ENCODE data around the gene GBA3. TPM values are rescaled to one million over a fixed set of nuclear protein-coding genes. Genes with fewer than 3 reads are reported as not detected.
A peak's percentile ranks its signal among the peaks of the same experiment; 100 is the strongest.

GBA3 gene
- total RNA-seq, 1 donor from 2014 or later = 0.63 TPM

- TF ChIP-seq CTCF (conservative IDR thresholded peaks at IDR 0.05; ENCODE audit: low read depth, low read length) = no peak
- peak; percentile 76 for DNase-seq (ENCODE audit: low read depth)
- no peak overlapping the region for H3K4me3 ChIP-seq (ENCODE audit: low read depth, low read length)
These were observed 61.4 kb downstream of the GBA3 start for GRCh38 chr4:22754116-22754515.

- no peak for DNase-seq (ENCODE audit: low read depth)
- H3K4me3 ChIP-seq (ENCODE audit: low read depth, low read length) = no peak overlapping the region
- no peak for TF ChIP-seq CTCF (conservative IDR thresholded peaks at IDR 0.05; ENCODE audit: low read depth, low read length)
These were observed 69.8 kb downstream of the GBA3 start for GRCh38 chr4:22762548-22762947.

- DNase-seq (ENCODE audit: low read depth) = no peak
- H3K4me3 ChIP-seq (ENCODE audit: low read depth, low read length) = no peak overlapping the region
- no peak for TF ChIP-seq CTCF (conservative IDR thresholded peaks at IDR 0.05; ENCODE audit: low read depth, low read length)
These were observed 71.4 kb downstream of the GBA3 start for GRCh38 chr4:22764183-22764582.

GRCh38 chr4:22766068-22766467, 73.3 kb downstream of the GBA3 start:
- no peak overlapping the region for H3K4me3 ChIP-seq (ENCODE audit: low read depth, low read length)
- TF ChIP-seq CTCF (conservative IDR thresholded peaks at IDR 0.05; ENCODE audit: low read depth, low read length) = no peak
- no peak for DNase-seq (ENCODE audit: low read depth)

- DNase-seq (ENCODE audit: low read depth) = no peak
- TF ChIP-seq CTCF (conservative IDR thresholded peaks at IDR 0.05; ENCODE audit: low read depth, low read length) = no peak
- H3K4me3 ChIP-seq (ENCODE audit: low read depth, low read length) = no peak overlapping the region
These were observed 85.9 kb downstream of the GBA3 start for GRCh38 chr4:22778547-22779163.

GRCh38 chr4:22780317-22780716, 87.6 kb downstream of the GBA3 start:
- no peak for DNase-seq (ENCODE audit: low read depth)
- no peak overlapping the region for H3K4me3 ChIP-seq (ENCODE audit: low read depth, low read length)
- no peak for TF ChIP-seq CTCF (conservative IDR thresholded peaks at IDR 0.05; ENCODE audit: low read depth, low read length)

GRCh38 chr4:22780797-22781196, 88.1 kb downstream of the GBA3 start:
- DNase-seq (ENCODE audit: low read depth) = no peak

More at GRCh38 chr4:22780797-22781196, 88.1 kb downstream of the GBA3 start:
- TF ChIP-seq CTCF (conservative IDR thresholded peaks at IDR 0.05; ENCODE audit: low read depth, low read length) = no peak
- no peak overlapping the region for H3K4me3 ChIP-seq (ENCODE audit: low read depth, low read length)

Measured in epithelial cell of proximal tubule (primary cell).